Measurements from ENCODE around the gene LAMA3.
"Not testable (repeated sequence)": the region's sequence is repeated elsewhere in the genome, so short reads cannot be mapped to it uniquely, and the experiment has no call there.

The LAMA3 gene

GRCh38 chr18:23710068-23710527, 20.8 kb downstream of the LAMA3 start:
- Histone ChIP-seq H3K36me3 (no peaks in the 10 kb centered on the region; a peak in 2 of 22 replicates), H3K4me1 (peaks cover 2 to 25% (median 19%) of the 10 kb centered on the region in 10 experiments; a peak in 17 of 20 replicates), H4K20me1 (no peaks in the 10 kb centered on the region), H3K9me3 (replicated peaks in 1 of 11) (peaks cover 13 to 32% (median 19%) of the 10 kb centered on the region in 11 experiments), H3K4me3 (no peak overlapping the region), H3K27me3 (no peaks in the 10 kb centered on the region), H3K27ac (no peak overlapping the region), H3K4me2 (no peak overlapping the region), H3K9ac (no peak overlapping the region)
- TF ChIP-seq Cebpa-rat (IDR thresholded peaks at IDR 0.05), result no peak

GRCh38 chr18:23710946-23711345, 21.7 kb downstream of the LAMA3 start:
- no peak overlapping the region; a peak in 1 of 22 replicates for H3K27ac ChIP-seq
- H3K4me3 ChIP-seq, result no peak overlapping the region
- no peaks in the 10 kb centered on the region; a peak in 2 of 22 replicates for H3K36me3 ChIP-seq
- H3K4me1 ChIP-seq, result peaks cover 9 to 34% (median 28%) of the 10 kb centered on the region in 10 experiments
- no peak for TF ChIP-seq Cebpa-rat (IDR thresholded peaks at IDR 0.05)
- H4K20me1 ChIP-seq, result no peaks in the 10 kb centered on the region
- no peak overlapping the region for H3K4me2 ChIP-seq
- no peak overlapping the region for H3K9ac ChIP-seq
- H3K27me3 ChIP-seq, result no peaks in the 10 kb centered on the region
- H3K9me3 ChIP-seq (replicated peaks in 1 of 11), result peaks cover 13 to 32% (median 19%) of the 10 kb centered on the region in 11 experiments

GRCh38 chr18:23711426-23711825, 22.2 kb downstream of the LAMA3 start:
- H3K27me3 ChIP-seq, result no peaks in the 10 kb centered on the region
- H3K4me3 ChIP-seq, result no peak overlapping the region
- peak overlapping the region in 3 of 11 experiments; percentile 13 to 57 (median 44); a peak in 4 of 22 replicates for H3K27ac ChIP-seq
- no peak for TF ChIP-seq Cebpa-rat (IDR thresholded peaks at IDR 0.05)
- peaks cover 13 to 32% (median 19%) of the 10 kb centered on the region in 11 experiments for H3K9me3 ChIP-seq (replicated peaks in 1 of 11)
- H4K20me1 ChIP-seq, result no peaks in the 10 kb centered on the region
- no peak overlapping the region for H3K4me2 ChIP-seq
- H3K9ac ChIP-seq, result no peak overlapping the region
- peaks cover 13 to 39% (median 33%) of the 10 kb centered on the region in 10 experiments for H3K4me1 ChIP-seq
- H3K36me3 ChIP-seq, result no peaks in the 10 kb centered on the region; a peak in 2 of 22 replicates

- no peaks in the 10 kb centered on the region; a peak in 1 of 22 replicates for H3K36me3 ChIP-seq
- no peaks in the 10 kb centered on the region for H4K20me1 ChIP-seq
- no peak overlapping the region for H3K4me3 ChIP-seq
- H3K27ac ChIP-seq, result peak overlapping the region in 8 of 11 experiments; percentile 38 to 58 (median 56); a peak in 16 of 22 replicates
- H3K27me3 ChIP-seq, result no peaks in the 10 kb centered on the region
- no peak overlapping the region for H3K9ac ChIP-seq
- TF ChIP-seq Cebpa-rat (IDR thresholded peaks at IDR 0.05), result 0 out of 22 replicates have a peak, but pooled peaks of 2 of the 11 experiments have one; percentile 15 to 35
- H3K4me2 ChIP-seq, result peak overlapping the region in 10 of 11 experiments; percentile 1 to 56 (median 42); a peak in 19 of 22 replicates
- H3K4me1 ChIP-seq, result peaks cover 20 to 42% (median 34%) of the 10 kb centered on the region in 10 experiments
- H3K9me3 ChIP-seq (replicated peaks in 1 of 11), result peaks cover 6 to 22% (median 11%) of the 10 kb centered on the region in 11 experiments; a peak in 18 of 22 replicates
Measured at GRCh38 chr18:23712445-23712844, 23.2 kb downstream of the LAMA3 start.

- Histone ChIP-seq H3K4me1 (peaks cover 20 to 43% (median 36%) of the 10 kb centered on the region in 10 experiments), H3K4me3 (no peak overlapping the region), H3K9me3 (replicated peaks in 1 of 11) (peaks cover 0 to 10% (median 0%) of the 10 kb centered on the region in 11 experiments; a peak in 3 of 22 replicates), H3K36me3 (no peaks in the 10 kb centered on the region), H3K9ac (no peak overlapping the region), H3K4me2 (peak overlapping the region in 2 of 11 experiments; percentile 33 to 48; a peak in 2 of 22 replicates), H3K27ac (peak overlapping the region in 2 of 11 experiments; percentile 1 to 41; a peak in 2 of 22 replicates), H4K20me1 (no peaks in the 10 kb centered on the region), H3K27me3 (no peaks in the 10 kb centered on the region)
- 0 out of 22 replicates have a peak, but pooled peaks of 2 of the 11 experiments have one; percentile 11 to 24 for TF ChIP-seq Cebpa-rat (IDR thresholded peaks at IDR 0.05)
Measured at GRCh38 chr18:23714576-23714975, 25.3 kb downstream of the LAMA3 start.

- H3K4me3 ChIP-seq; H3K9me3 ChIP-seq (replicated peaks in 1 of 11): not testable (repeated sequence)
- H3K27ac ChIP-seq, result peak overlapping the region in 8 of 11 experiments; percentile 7 to 50 (median 28); a peak in 9 of 22 replicates
Measured at GRCh38 chr18:23716079-23716478, 26.8 kb downstream of the LAMA3 start.

GRCh38 chr18:23716516-23716915, 27.3 kb downstream of the LAMA3 start:
- no peak overlapping the region for H3K4me3 ChIP-seq
- no peaks in the 10 kb centered on the region for H3K27me3 ChIP-seq
- TF ChIP-seq Cebpa-rat (IDR thresholded peaks at IDR 0.05), result no peak
- 0 out of 22 replicates have a peak, but pooled peaks cover 0 to 3% (median 0%) of the 10 kb centered on the region in 11 experiments for H3K9me3 ChIP-seq (replicated peaks in 1 of 11)
- H3K36me3 ChIP-seq, result no peaks in the 10 kb centered on the region
- peak overlapping the region in 7 of 11 experiments; percentile 7 to 41 (median 26); a peak in 6 of 22 replicates for H3K27ac ChIP-seq
- no peaks in the 10 kb centered on the region for H4K20me1 ChIP-seq
- H3K4me2 ChIP-seq, result peak overlapping the region in 10 of 11 experiments; percentile 13 to 63 (median 42); a peak in 18 of 22 replicates
- no peak overlapping the region for H3K9ac ChIP-seq
- peaks cover 20 to 50% (median 37%) of the 10 kb centered on the region in 10 experiments for H3K4me1 ChIP-seq

More at GRCh38 chr18:23716079-23716478, 26.8 kb downstream of the LAMA3 start:
- peak overlapping the region; percentile 13 to 63 (median 38); a peak in 21 of 22 replicates for H3K4me2 ChIP-seq
- peak in 2 of 11 experiments; percentile 32 to 60; a peak in 3 of 22 replicates for TF ChIP-seq Cebpa-rat (IDR thresholded peaks at IDR 0.05)
- H3K9ac ChIP-seq, H3K27me3 ChIP-seq, H4K20me1 ChIP-seq, H3K36me3 ChIP-seq: not testable (repeated sequence)
- peaks cover 20 to 50% (median 38%) of the 10 kb centered on the region in 10 experiments for H3K4me1 ChIP-seq

GRCh38 chr18:23716966-23717365, 27.7 kb downstream of the LAMA3 start:
- Histone ChIP-seq H3K4me2 (peak overlapping the region in 1 of 11 experiments; percentile 63; a peak in 2 of 22 replicates), H3K27me3 (no peaks in the 10 kb centered on the region)

GRCh38 chr18:23718243-23718720, 29.0 kb downstream of the LAMA3 start:
- H3K4me2 ChIP-seq, result no peak overlapping the region
- no peak overlapping the region for H3K27ac ChIP-seq
- no peak overlapping the region for H3K9ac ChIP-seq
- H3K4me3 ChIP-seq, result no peak overlapping the region
- H3K9me3 ChIP-seq (replicated peaks in 1 of 11), result 0 out of 22 replicates have a peak, but pooled peaks cover 0 to 2% (median 0%) of the 10 kb centered on the region in 11 experiments
- TF ChIP-seq Cebpa-rat (IDR thresholded peaks at IDR 0.05), result no peak
- H3K27me3 ChIP-seq, result no peaks in the 10 kb centered on the region
- no peaks in the 10 kb centered on the region for H3K36me3 ChIP-seq
- H3K4me1 ChIP-seq, result peaks cover 18 to 36% (median 24%) of the 10 kb centered on the region in 10 experiments
- H4K20me1 ChIP-seq, result no peaks in the 10 kb centered on the region

More at GRCh38 chr18:23716966-23717365, 27.7 kb downstream of the LAMA3 start:
- TF ChIP-seq Cebpa-rat (IDR thresholded peaks at IDR 0.05), result no peak
- Histone ChIP-seq H3K4me1 (peaks cover 20 to 49% (median 36%) of the 10 kb centered on the region in 10 experiments), H3K4me3 (no peak overlapping the region), H3K9ac (no peak overlapping the region), H3K36me3 (no peaks in the 10 kb centered on the region), H3K27ac (no peak overlapping the region), H3K9me3 (replicated peaks in 1 of 11) (0 out of 22 replicates have a peak, but pooled peaks cover 0 to 3% (median 0%) of the 10 kb centered on the region in 11 experiments), H4K20me1 (no peaks in the 10 kb centered on the region)

Measured in BLaER1 treated with 17β-estradiol and CSF1 and Interleukin-3, amounts not matched to agents 10 nM and 100 nM (cell line).